Central memory CD8-positive, alpha-beta T cell (primary cell): ENCODE measurements around the gene IGSF3.
"Not testable (repeated sequence)": the region's sequence is repeated elsewhere in the genome, so short reads cannot be mapped to it uniquely, and the experiment has no call there.

Source experiments
- ATAC-seq: fragments of 150-1000 bp; cut with Tn5 transposase; replicated peaks from 2 replicates; pipeline ENCODE4 v1.10.0; 2022; ENCODE audit warnings: mild to moderate bottlenecking, moderate FRiP score, moderate number of reproducible peaks; ENCODE audit not compliant: poor library complexity, severe bottlenecking; ENCODE audit errors: extremely low read depth
- DNase-seq, 2 donors: peaks; one replicate each; pipeline ENCODE4 v3.0.0; 2021; ENCODE audit warnings: low spot score in 2 of 2
- H3K27ac Mint-ChIP-seq: one replicate; pipeline ENCODE4 v1.8.0; 2022; ENCODE audit warnings: low read depth, mild to moderate bottlenecking, moderate library complexity, mixed read lengths
- H3K27me3 Mint-ChIP-seq: one replicate; pipeline ENCODE4 v1.8.0; 2022; ENCODE audit warnings: mixed read lengths
- H3K36me3 Mint-ChIP-seq: one replicate; pipeline ENCODE4 v1.8.0; 2022; ENCODE audit warnings: mild to moderate bottlenecking, moderate library complexity, mixed read lengths; ENCODE audit not compliant: insufficient read depth
- H3K4me1 Mint-ChIP-seq: one replicate; pipeline ENCODE4 v1.8.0; 2022; ENCODE audit warnings: mixed read lengths
- H3K4me3 Mint-ChIP-seq: one replicate; pipeline ENCODE4 v1.8.0; 2022; ENCODE audit warnings: mild to moderate bottlenecking, moderate library complexity, mixed read lengths
- H3K9me3 Mint-ChIP-seq: one replicate; pipeline ENCODE4 v1.8.0; 2022; ENCODE audit warnings: mixed read lengths

IGSF3 gene

GRCh38 chr1:116631554-116631953 lies 36.0 kb downstream of the IGSF3 start:
- H3K9me3 Mint-ChIP-seq, DNase-seq, H3K27ac Mint-ChIP-seq, H3K36me3 Mint-ChIP-seq, H3K4me3 Mint-ChIP-seq, H3K4me1 Mint-ChIP-seq, ATAC-seq: not testable (repeated sequence)
- peaks cover 11% of the 10 kb centered on the region for H3K27me3 Mint-ChIP-seq

GRCh38 chr1:116630057-116630456 lies 37.5 kb downstream of the IGSF3 start:
- not testable (repeated sequence) for H3K36me3 Mint-ChIP-seq, ATAC-seq, H3K4me1 Mint-ChIP-seq, DNase-seq, H3K27ac Mint-ChIP-seq, H3K4me3 Mint-ChIP-seq, H3K9me3 Mint-ChIP-seq
- H3K27me3 Mint-ChIP-seq: peaks cover 16% of the 10 kb centered on the region

- DNase-seq, ATAC-seq, H3K4me1 Mint-ChIP-seq, H3K36me3 Mint-ChIP-seq, H3K27ac Mint-ChIP-seq, H3K9me3 Mint-ChIP-seq, H3K4me3 Mint-ChIP-seq: not testable (repeated sequence)
- peaks cover 22% of the 10 kb centered on the region for H3K27me3 Mint-ChIP-seq
These were observed 38.1 kb downstream of the IGSF3 start for GRCh38 chr1:116629441-116629840.

GRCh38 chr1:116628448-116628847 lies 39.1 kb downstream of the IGSF3 start:
- no peak overlapping the region for H3K4me3 Mint-ChIP-seq

GRCh38 chr1:116627357-116627756 lies 40.2 kb downstream of the IGSF3 start:
- H3K36me3 Mint-ChIP-seq, H3K4me3 Mint-ChIP-seq, ATAC-seq, H3K4me1 Mint-ChIP-seq, H3K9me3 Mint-ChIP-seq, H3K27ac Mint-ChIP-seq, DNase-seq: not testable (repeated sequence)
- peaks cover 22% of the 10 kb centered on the region for H3K27me3 Mint-ChIP-seq

More at GRCh38 chr1:116628448-116628847, 39.1 kb downstream of the IGSF3 start:
- Mint-ChIP-seq H3K27me3 (peaks cover 22% of the 10 kb centered on the region), H3K36me3 (no peaks in the 10 kb centered on the region), H3K27ac (no peak overlapping the region), H3K4me1 (no peaks in the 10 kb centered on the region), H3K9me3 (no peaks in the 10 kb centered on the region)
- DNase-seq (no peak), ATAC-seq (no peak)

- H3K9me3 Mint-ChIP-seq, H3K27ac Mint-ChIP-seq, H3K4me1 Mint-ChIP-seq, ATAC-seq, H3K4me3 Mint-ChIP-seq, DNase-seq, H3K36me3 Mint-ChIP-seq: not testable (repeated sequence)
- peaks cover 22% of the 10 kb centered on the region for H3K27me3 Mint-ChIP-seq
These were observed 40.6 kb downstream of the IGSF3 start for GRCh38 chr1:116626915-116627314.

- H3K36me3 Mint-ChIP-seq, DNase-seq, H3K9me3 Mint-ChIP-seq, ATAC-seq, H3K4me1 Mint-ChIP-seq, H3K4me3 Mint-ChIP-seq, H3K27ac Mint-ChIP-seq: not testable (repeated sequence)
- peaks cover 21% of the 10 kb centered on the region for H3K27me3 Mint-ChIP-seq
These were observed 42.4 kb downstream of the IGSF3 start for GRCh38 chr1:116625155-116625554.

GRCh38 chr1:116624040-116624439 lies 43.5 kb downstream of the IGSF3 start:
- no peak for DNase-seq
- H3K27me3 Mint-ChIP-seq: peaks cover 28% of the 10 kb centered on the region
- no peak overlapping the region for H3K4me3 Mint-ChIP-seq
- no peaks in the 10 kb centered on the region for H3K36me3 Mint-ChIP-seq
- no peak overlapping the region for H3K27ac Mint-ChIP-seq
- H3K4me1 Mint-ChIP-seq: no peaks in the 10 kb centered on the region
- H3K9me3 Mint-ChIP-seq: no peaks in the 10 kb centered on the region
- no peak for ATAC-seq

GRCh38 chr1:116622496-116622895 lies 45.0 kb downstream of the IGSF3 start:
- peaks cover 42% of the 10 kb centered on the region for H3K27me3 Mint-ChIP-seq
- not testable (repeated sequence) for H3K9me3 Mint-ChIP-seq, H3K27ac Mint-ChIP-seq, DNase-seq, ATAC-seq, H3K4me3 Mint-ChIP-seq, H3K4me1 Mint-ChIP-seq, H3K36me3 Mint-ChIP-seq

- H3K36me3 Mint-ChIP-seq, H3K27ac Mint-ChIP-seq, H3K4me3 Mint-ChIP-seq, ATAC-seq, H3K4me1 Mint-ChIP-seq, DNase-seq, H3K9me3 Mint-ChIP-seq: not testable (repeated sequence)
- peaks cover 43% of the 10 kb centered on the region for H3K27me3 Mint-ChIP-seq
These were observed 45.8 kb downstream of the IGSF3 start for GRCh38 chr1:116621756-116622155.

GRCh38 chr1:116620392-116620791 lies 47.1 kb downstream of the IGSF3 start:
- not testable (repeated sequence) for H3K4me3 Mint-ChIP-seq, H3K4me1 Mint-ChIP-seq, H3K36me3 Mint-ChIP-seq, H3K9me3 Mint-ChIP-seq, ATAC-seq, H3K27ac Mint-ChIP-seq, DNase-seq
- H3K27me3 Mint-ChIP-seq: peaks cover 47% of the 10 kb centered on the region

- DNase-seq, ATAC-seq, H3K9me3 Mint-ChIP-seq, H3K4me1 Mint-ChIP-seq, H3K4me3 Mint-ChIP-seq, H3K36me3 Mint-ChIP-seq, H3K27ac Mint-ChIP-seq: not testable (repeated sequence)
- peaks cover 42% of the 10 kb centered on the region for H3K27me3 Mint-ChIP-seq
These were observed 48.4 kb downstream of the IGSF3 start for GRCh38 chr1:116619106-116619505.

GRCh38 chr1:116617808-116618207 lies 49.7 kb downstream of the IGSF3 start:
- not testable (repeated sequence) for ATAC-seq, H3K9me3 Mint-ChIP-seq, DNase-seq, H3K36me3 Mint-ChIP-seq, H3K4me1 Mint-ChIP-seq, H3K4me3 Mint-ChIP-seq, H3K27ac Mint-ChIP-seq
- H3K27me3 Mint-ChIP-seq: peaks cover 42% of the 10 kb centered on the region

- H3K27me3 Mint-ChIP-seq: peaks cover 48% of the 10 kb centered on the region
- not testable (repeated sequence) for H3K4me1 Mint-ChIP-seq, DNase-seq, ATAC-seq, H3K9me3 Mint-ChIP-seq, H3K36me3 Mint-ChIP-seq, H3K27ac Mint-ChIP-seq, H3K4me3 Mint-ChIP-seq
These were observed 53.7 kb downstream of the IGSF3 start for GRCh38 chr1:116613825-116614224.
